B cell (primary cell): Measurements from ENCODE around the gene RASL10A. TPM values are rescaled to one million over a fixed set of nuclear protein-coding genes. Genes with fewer than 3 reads are reported as not detected.

Experiments used
- ATAC-seq: fragments of 200-7000 bp; cut with Tn5 transposase; one replicate; pipeline ENCODE4 v1.10.0; 2021; ENCODE audit warnings: low read depth, mild to moderate bottlenecking, moderate number of reproducible peaks, moderate library complexity
- CTCF ChIA-PET: fragments of 350-600 bp; sonication (Branson Sonifier 250); formaldehyde crosslinking; loops from one replicate; lab custom pipeline; 2021; ENCODE audit warnings: antibody characterized with exemption, inconsistent platforms; lab: Charles Lee
- POLR2A ChIA-PET: fragments of 350-600 bp; sonication (Branson Sonifier 250); formaldehyde crosslinking; loops from one replicate; lab custom pipeline; 2021; ENCODE audit warnings: antibody characterized with exemption; lab: Charles Lee
- DNase-seq: peaks from one replicate; pipeline ENCODE4 v3.0.0; 2013
- H2AFZ ChIP-seq: 2 replicates; pipeline ENCODE4 v1.6.1; 2012; ENCODE audit warnings: mild to moderate bottlenecking, low read depth, low read length; ENCODE audit not compliant: insufficient read depth, poor library complexity, severe bottlenecking
- H3K27ac ChIP-seq, 2 donors: 1 replicate in 1 of 2; 2 replicates in 1 of 2; pipeline ENCODE4 v1.5.1; 2012 to 2013; ENCODE audit warnings: low read length in 2 of 2, mild to moderate bottlenecking in 2 of 2, moderate library complexity in 1 of 2
- H3K27me3 ChIP-seq, 4 experiments: fragments of 200-600 bp in 1 of 4; sonication (generic) in 1 of 4; replicated peaks in 1 of 4; 1 replicate in 2 of 4; 2 replicates in 2 of 4; pipeline versions ENCODE4 v1.6.1 to v1.7.0; 2013 to 2016; ENCODE audit warnings: low read length in 3 of 4, mild to moderate bottlenecking in 2 of 4, mixed read lengths in 1 of 4, moderate library complexity in 1 of 4; ENCODE audit not compliant: insufficient read depth in 4 of 4, control insufficient read depth in 3 of 4; ENCODE audit errors: control extremely low read depth in 1 of 4
- H3K36me3 ChIP-seq, 2 experiments: replicated peaks in 1 of 2; 1 replicate in 1 of 2; 2 replicates in 1 of 2; pipeline versions ENCODE4 v1.6.1 to v1.7.1; 2013; ENCODE audit warnings: low read length in 1 of 2; ENCODE audit not compliant: insufficient read depth in 2 of 2, control insufficient read depth in 1 of 2; ENCODE audit errors: control extremely low read depth in 1 of 2, extremely low read depth in 1 of 2
- H3K4me1 ChIP-seq, 2 donors: fragments of 200-600 bp in 1 of 2; sonication (generic) in 1 of 2; 1 replicate in 1 of 2; 2 replicates in 1 of 2; pipeline versions ENCODE4 v1.5.1 to v1.6.1; 2013 to 2017; ENCODE audit warnings: low read length in 2 of 2; ENCODE audit not compliant: control insufficient read depth in 2 of 2, insufficient read depth in 2 of 2
- H3K4me2 ChIP-seq: replicated peaks from 2 replicates; pipeline ENCODE3; 2012; ENCODE audit warnings: mild to moderate bottlenecking, low read depth, low read length; ENCODE audit not compliant: poor library complexity, severe bottlenecking
- H3K4me3 ChIP-seq, 5 experiments: fragments of 200-600 bp in 1 of 5; sonication (generic) in 1 of 5; 1 replicate in 3 of 5; 2 replicates in 2 of 5; pipeline versions ENCODE4 v1.5.1 to v1.7.0; 2011 to 2016; ENCODE audit warnings: low read length in 4 of 5, mild to moderate bottlenecking in 4 of 5, low read depth in 2 of 5, control low read depth in 1 of 5, moderate library complexity in 1 of 5; ENCODE audit not compliant: insufficient read depth in 1 of 5; ENCODE audit errors: control extremely low read depth in 1 of 5, extremely low read depth in 1 of 5
- H3K79me2 ChIP-seq: fragments of 200-600 bp; sonication (generic); one replicate; pipeline ENCODE4 v1.6.0; 2016; ENCODE audit warnings: low read length; ENCODE audit not compliant: control insufficient read depth, insufficient read depth
- H3K9ac ChIP-seq: fragments of 200-600 bp; sonication (generic); 2 replicates; pipeline ENCODE4 v1.6.1; 2017; ENCODE audit warnings: mild to moderate bottlenecking, low read length, moderate library complexity
- H3K9me3 ChIP-seq, 3 donors: one replicate each; pipeline versions ENCODE4 v1.6.1 to v1.7.1; 2013; ENCODE audit warnings: low read length in 2 of 3; ENCODE audit not compliant: control insufficient read depth in 2 of 3, insufficient read depth in 1 of 3; ENCODE audit errors: control extremely low read depth in 1 of 3
- H4K20me1 ChIP-seq: 2 replicates; pipeline ENCODE4 v1.6.0; 2012; ENCODE audit warnings: mild to moderate bottlenecking, low read length; ENCODE audit not compliant: insufficient read depth, control insufficient read depth, poor library complexity, severe bottlenecking
- H3K27ac Mint-ChIP-seq: one replicate; pipeline ENCODE4 v1.8.0; 2021; ENCODE audit warnings: mixed read lengths
- H3K27me3 Mint-ChIP-seq: one replicate; pipeline ENCODE4 v1.8.0; 2021; ENCODE audit warnings: mixed read lengths
- H3K4me1 Mint-ChIP-seq: one replicate; pipeline ENCODE4 v1.8.0; 2021; ENCODE audit warnings: mixed read lengths
- H3K4me3 Mint-ChIP-seq: one replicate; pipeline ENCODE4 v1.8.0; 2021; ENCODE audit warnings: mixed read lengths
- H3K9me3 Mint-ChIP-seq: one replicate; pipeline ENCODE4 v1.8.0; 2022; ENCODE audit warnings: mixed read lengths; ENCODE audit not compliant: insufficient read depth
- EZH2 ChIP-seq: IDR thresholded peaks from 2 replicates; pipeline ENCODE4 v1.6.1; 2012; ENCODE audit warnings: borderline replicate concordance, low read depth, mild to moderate bottlenecking, moderate library complexity, low read length; ENCODE audit not compliant: insufficient read depth, poor library complexity, severe bottlenecking
- WGBS: methylation state at CpG from one replicate; pipeline ENCODE4 v1.1.5; 2013; ENCODE audit warnings: missing lambda C conversion rate; ENCODE audit not compliant: insufficient coverage; 5-methylcytosine and 5-hydroxymethylcytosine counted together
- intact Hi-C: fragments of 100-400 bp; cut with micrococcal nuclease; formaldehyde crosslinking; loops from one replicate; pipeline ENCODE4 v1.10.0; 2022
- polyA plus RNA-seq: library from polyadenylated mRNA; depleted of rRNA; stranded (reverse); fragments of >200 nt; gene quantifications from 2 replicates; pipeline ENCODE4 v1.2.3, GENCODE V29; 2012
- total RNA-seq, 2 donors: library from RNA; stranded (reverse); fragments of 120-200 nt in 1 of 2; gene quantifications; 1 replicate in 1 of 2; 2 replicates in 1 of 2; pipeline versions ENCODE4 v1.2.3 to v1.2.4, GENCODE V29; 2013 to 2022
- TF ChIP-seq, protein P1 (sequence below): fragments of 200-600 bp; IDR thresholded peaks from one replicate; pipeline ENCODE4 v1.8.0; 2022; ENCODE audit warnings: antibody characterized with exemption, mild to moderate bottlenecking

The RASL10A gene
- total and polyA plus RNA-seq, 2 donors (not counting 1 experiment from before 2014, with no cell fraction given), result 2.8 to 4.7 TPM

DNA sequence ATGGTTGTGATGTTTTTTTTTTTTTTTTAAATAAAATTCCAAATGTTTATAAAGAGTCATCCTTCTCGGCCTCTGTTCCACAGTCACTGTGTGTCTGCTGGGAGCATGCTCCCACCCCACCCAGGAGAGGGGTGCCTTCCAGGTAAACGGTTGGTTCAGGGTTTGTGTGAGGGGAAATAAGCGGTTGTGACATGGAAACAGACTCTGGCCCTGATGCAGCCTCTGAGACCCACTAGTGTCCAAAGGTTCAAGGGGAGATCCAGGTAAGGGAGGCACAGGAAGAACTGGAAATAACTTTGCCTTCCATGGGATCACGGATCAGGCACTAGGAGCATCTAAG lies 15.1 kb downstream of the RASL10A start:
- Mint-ChIP-seq H3K4me3 (no peak overlapping the region), H3K4me1 (peaks cover 6% of the 10 kb centered on the region), H3K9me3 (no peaks in the 10 kb centered on the region), H3K27me3 (peaks cover 9% of the 10 kb centered on the region), H3K27ac (no peak overlapping the region)
- POLR2A ChIA-PET, result no interaction called here
- CTCF ChIA-PET, result no interaction called here
- TF ChIP-seq EZH2, result no peak
- TF ChIP-seq, protein P1, sequence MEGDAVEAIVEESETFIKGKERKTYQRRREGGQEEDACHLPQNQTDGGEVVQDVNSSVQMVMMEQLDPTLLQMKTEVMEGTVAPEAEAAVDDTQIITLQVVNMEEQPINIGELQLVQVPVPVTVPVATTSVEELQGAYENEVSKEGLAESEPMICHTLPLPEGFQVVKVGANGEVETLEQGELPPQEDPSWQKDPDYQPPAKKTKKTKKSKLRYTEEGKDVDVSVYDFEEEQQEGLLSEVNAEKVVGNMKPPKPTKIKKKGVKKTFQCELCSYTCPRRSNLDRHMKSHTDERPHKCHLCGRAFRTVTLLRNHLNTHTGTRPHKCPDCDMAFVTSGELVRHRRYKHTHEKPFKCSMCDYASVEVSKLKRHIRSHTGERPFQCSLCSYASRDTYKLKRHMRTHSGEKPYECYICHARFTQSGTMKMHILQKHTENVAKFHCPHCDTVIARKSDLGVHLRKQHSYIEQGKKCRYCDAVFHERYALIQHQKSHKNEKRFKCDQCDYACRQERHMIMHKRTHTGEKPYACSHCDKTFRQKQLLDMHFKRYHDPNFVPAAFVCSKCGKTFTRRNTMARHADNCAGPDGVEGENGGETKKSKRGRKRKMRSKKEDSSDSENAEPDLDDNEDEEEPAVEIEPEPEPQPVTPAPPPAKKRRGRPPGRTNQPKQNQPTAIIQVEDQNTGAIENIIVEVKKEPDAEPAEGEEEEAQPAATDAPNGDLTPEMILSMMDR, result no peak
- H3K9me3 ChIP-seq, result no peaks in the 10 kb centered on the region
- H3K27ac ChIP-seq, result no peak overlapping the region
- no peaks in the 10 kb centered on the region for H3K4me1 ChIP-seq
- no peaks in the 10 kb centered on the region for H3K79me2 ChIP-seq
- peaks cover 9 to 47% of the 10 kb centered on the region in 2 experiments for H3K36me3 ChIP-seq
- no peak overlapping the region for H3K4me3 ChIP-seq
- peaks cover 0 to 4% (median 3%) of the 10 kb centered on the region in 4 experiments for H3K27me3 ChIP-seq
- no peak for ATAC-seq
- H4K20me1 ChIP-seq, result peaks cover 37% of the 10 kb centered on the region
- no peak overlapping the region for H3K9ac ChIP-seq
- intact Hi-C loops, result no loop called here
- no peak overlapping the region for H2AFZ ChIP-seq
- no peak for DNase-seq
- WGBS, result 78% methylated on average over 3 of the region's 4 CpGs
- H3K4me2 ChIP-seq, result no peak overlapping the region

DNA sequence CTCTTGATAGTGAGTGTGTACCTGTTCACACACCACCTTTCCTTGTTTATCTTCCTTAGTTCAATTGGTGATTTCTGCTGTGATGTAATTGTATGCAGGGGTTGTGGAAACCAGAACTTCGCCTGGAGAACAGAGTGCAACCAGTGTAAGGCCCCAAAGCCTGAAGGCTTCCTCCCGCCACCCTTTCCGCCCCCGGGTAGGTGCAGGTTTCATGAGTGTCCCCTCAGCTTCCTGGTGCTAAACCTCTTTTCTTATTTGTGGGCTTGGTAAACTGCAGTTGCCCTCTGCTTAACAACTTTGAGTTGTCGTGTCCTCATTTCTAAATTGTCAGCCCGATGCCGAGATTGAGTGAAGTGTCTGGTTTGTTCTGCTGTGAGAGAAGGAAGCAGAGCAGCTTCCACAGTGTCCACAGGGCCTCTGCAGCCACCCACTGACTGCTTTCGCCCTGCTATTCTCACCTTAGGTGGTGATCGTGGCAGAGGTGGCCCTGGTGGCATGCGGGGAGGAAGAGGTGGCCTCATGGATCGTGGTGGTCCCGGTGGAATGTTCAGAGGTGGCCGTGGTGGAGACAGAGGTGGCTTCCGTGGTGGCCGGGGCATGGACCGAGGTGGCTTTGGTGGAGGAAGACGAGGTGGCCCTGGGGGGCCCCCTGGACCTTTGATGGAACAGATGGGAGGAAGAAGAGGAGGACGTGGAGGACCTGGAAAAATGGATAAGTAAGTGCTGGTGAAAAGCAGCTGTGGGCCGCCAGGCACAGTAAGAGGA lies 16.2 kb downstream of the RASL10A start:
- Histone ChIP-seq H3K9me3 (no peaks in the 10 kb centered on the region), H3K27me3 (no peaks in the 10 kb centered on the region), H3K27ac (no peak overlapping the region), H4K20me1 (peaks cover 44% of the 10 kb centered on the region), H2AFZ (no peak overlapping the region), H3K9ac (no peak overlapping the region), H3K79me2 (no peaks in the 10 kb centered on the region), H3K4me2 (no peak overlapping the region), H3K4me1 (no peaks in the 10 kb centered on the region), H3K4me3 (no peak overlapping the region), H3K36me3 (peaks cover 9 to 58% of the 10 kb centered on the region in 2 experiments)
- intact Hi-C loops, result no loop called here
- DNase-seq (no peak), ATAC-seq (no peak)
- Mint-ChIP-seq H3K4me3 (no peak overlapping the region), H3K27ac (no peak overlapping the region), H3K9me3 (no peaks in the 10 kb centered on the region), H3K4me1 (peaks cover 5% of the 10 kb centered on the region), H3K27me3 (peaks cover 2% of the 10 kb centered on the region)
- TF ChIP-seq, protein P1, result no peak
- TF ChIP-seq EZH2, result no peak
- CTCF ChIA-PET, result no interaction called here
- POLR2A ChIA-PET, result no interaction called here
- 92% methylated on average over 11 of the region's 19 CpGs for WGBS
